COLO668 (cell line): ENCODE data around the gene CACNA2D2.

Experiments
- DNase-seq: peaks from one replicate; lab custom pipeline; 2025; ENCODE audit not compliant: unreplicated experiment; lab: John Stamatoyannopoulos, UW

CACNA2D2 gene

GRCh38 chr3:50503504-50504342 is at the start of gene CACNA2D2:
Gene CACNA2D2 (minus strand): TSS chr3:50503634. CDS start chr3:50503423, 211 bp downstream.
- DNase-seq = peak; percentile 24

GRCh38 chr3:50552598-50552997 is 49.2 kb upstream of the CACNA2D2 start:
- no peak for DNase-seq

GRCh38 chr3:50551681-50552435 is 48.4 kb upstream of the CACNA2D2 start:
- peak; percentile 3 for DNase-seq

GRCh38 chr3:50551054-50551659 is 47.7 kb upstream of the CACNA2D2 start:
- DNase-seq = no peak

- peak; percentile 45 for DNase-seq
These were observed 46.8 kb upstream of the CACNA2D2 start for GRCh38 chr3:50550079-50550736.

- no peak for DNase-seq
These were observed 45.8 kb upstream of the CACNA2D2 start for GRCh38 chr3:50549226-50549625.

GRCh38 chr3:50545781-50546180 is 42.3 kb upstream of the CACNA2D2 start:
- no peak for DNase-seq

GRCh38 chr3:50542177-50543034 is 39.0 kb upstream of the CACNA2D2 start:
- DNase-seq = peak; percentile 52

- no peak for DNase-seq
These were observed 36.2 kb upstream of the CACNA2D2 start for GRCh38 chr3:50539356-50540286.

GRCh38 chr3:50537421-50538129 is 34.1 kb upstream of the CACNA2D2 start:
- no peak for DNase-seq

GRCh38 chr3:50536471-50537180 is 33.2 kb upstream of the CACNA2D2 start:
- no peak for DNase-seq

GRCh38 chr3:50534681-50535330 is 31.4 kb upstream of the CACNA2D2 start:
- no peak for DNase-seq

GRCh38 chr3:50533807-50534461 is 30.5 kb upstream of the CACNA2D2 start:
- no peak for DNase-seq

- no peak for DNase-seq
These were observed 29.9 kb upstream of the CACNA2D2 start for GRCh38 chr3:50533316-50533715.

GRCh38 chr3:50532062-50532705 is 28.8 kb upstream of the CACNA2D2 start:
- DNase-seq = no peak

- DNase-seq = no peak
These were observed 27.8 kb upstream of the CACNA2D2 start for GRCh38 chr3:50531201-50531600.
